Common myeloid progenitor, CD34-positive (primary cell): ENCODE data around the gene PLBD1.
A peak's percentile ranks its signal among the peaks of the same experiment; 100 is the strongest.

ENCODE experiments used
- CTCF ChIA-PET: fragments of 350-600 bp; sonication (Branson Sonifier 250); formaldehyde crosslinking; loops from one replicate; lab custom pipeline; 2021; ENCODE audit warnings: antibody characterized with exemption; lab: Charles Lee
- POLR2A ChIA-PET: fragments of 350-600 bp; sonication (Branson Sonifier 250); formaldehyde crosslinking; loops from one replicate; lab custom pipeline; 2021; ENCODE audit warnings: antibody characterized with exemption; lab: Charles Lee
- DNase-seq, 3 donors: peaks; one replicate each; pipeline versions ENCODE4 v3.0.0 to v3.0.0-alpha.2; 2013
- H3K27ac ChIP-seq, 2 experiments: 1 replicate in 1 of 2; 2 replicates in 1 of 2; pipeline ENCODE4 v1.7.0; 2013; ENCODE audit warnings: inconsistent platforms in 2 of 2, low read length in 2 of 2, mild to moderate bottlenecking in 2 of 2, low read depth in 1 of 2, moderate library complexity in 1 of 2; ENCODE audit not compliant: severe bottlenecking in 2 of 2, insufficient read depth in 1 of 2, poor library complexity in 1 of 2
- H3K27me3 ChIP-seq, 5 experiments: replicated peaks in 2 of 5; 1 replicate in 3 of 5; 2 replicates in 2 of 5; pipeline versions ENCODE4 v1.6.1 to v1.7.0; 2013; ENCODE audit warnings: low read length in 4 of 5, mild to moderate bottlenecking in 2 of 5, moderate library complexity in 2 of 5, inconsistent platforms in 1 of 5; ENCODE audit not compliant: insufficient read depth in 5 of 5, control insufficient read depth in 4 of 5
- H3K36me3 ChIP-seq, 4 experiments: 1 replicate in 2 of 4; 2 replicates in 2 of 4; pipeline versions ENCODE4 v1.6.1 to v1.7.0; 2013; ENCODE audit warnings: low read length in 3 of 4, control low read depth in 1 of 4, mild to moderate bottlenecking in 1 of 4; ENCODE audit not compliant: control insufficient read depth in 4 of 4, insufficient read depth in 4 of 4
- H3K4me1 ChIP-seq, 4 experiments: 1 replicate in 3 of 4; 2 replicates in 1 of 4; pipeline versions ENCODE4 v1.6.1 to v1.7.1; 2013; ENCODE audit warnings: low read length in 3 of 4, mild to moderate bottlenecking in 3 of 4, control low read depth in 1 of 4, inconsistent platforms in 1 of 4, moderate library complexity in 1 of 4; ENCODE audit not compliant: control insufficient read depth in 4 of 4, insufficient read depth in 4 of 4; ENCODE audit errors: control extremely low read depth in 1 of 4
- H3K4me3 ChIP-seq, 7 experiments: 1 replicate in 4 of 7; 2 replicates in 3 of 7; pipeline versions ENCODE4 v1.5.1 to v1.7.0; 2013; ENCODE audit warnings: mild to moderate bottlenecking in 7 of 7, low read length in 6 of 7, moderate library complexity in 6 of 7, inconsistent platforms in 2 of 7, low read depth in 2 of 7, control low read depth in 1 of 7; ENCODE audit not compliant: insufficient read depth in 4 of 7, control insufficient read depth in 1 of 7; ENCODE audit errors: extremely low read depth in 1 of 7
- H3K9me3 ChIP-seq, 5 experiments: 1 replicate in 4 of 5; 2 replicates in 1 of 5; pipeline versions ENCODE4 v1.6.1 to v1.7.1; 2013; ENCODE audit warnings: low read length in 4 of 5, mild to moderate bottlenecking in 2 of 5, inconsistent platforms in 1 of 5, low read depth in 1 of 5, moderate library complexity in 1 of 5; ENCODE audit not compliant: control insufficient read depth in 4 of 5, insufficient read depth in 2 of 5; ENCODE audit errors: control extremely low read depth in 1 of 5
- WGBS: methylation state at CpG from one replicate; pipeline ENCODE4 v1.1.5; 2013; ENCODE audit not compliant: insufficient coverage; 5-methylcytosine and 5-hydroxymethylcytosine counted together

Gene PLBD1

DNA sequence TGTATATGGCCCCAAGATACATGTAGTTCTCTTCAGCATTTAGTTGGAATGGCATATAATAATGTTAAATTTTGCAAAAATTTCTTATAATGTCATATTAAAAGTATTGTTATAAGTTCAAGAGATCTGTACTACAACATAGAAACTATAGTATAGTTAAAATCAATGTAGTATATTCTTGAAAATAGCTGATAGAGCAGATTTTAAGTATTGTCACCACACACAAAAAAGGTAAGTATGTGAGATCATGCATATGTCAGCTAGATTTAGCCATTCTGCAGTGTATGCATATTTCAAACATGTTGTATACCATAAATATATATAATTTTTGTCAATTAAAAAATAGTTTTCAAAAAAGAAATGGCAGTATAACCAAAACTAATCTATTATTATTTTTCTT, 86.5 kb downstream of the PLBD1 start:
- H3K27me3 ChIP-seq = no peaks in the 10 kb centered on the region
- peaks cover 0 to 2% (median 0%) of the 10 kb centered on the region in 5 experiments for H3K9me3 ChIP-seq
- CTCF ChIA-PET = interaction anchor here (1.0 to 2.0 kb wide), 4 partner anchors 11 to 243 kb away, joined by 3 to 4 read pairs (median 4); partner anchors contain the start of gene ATF7IP
- H3K4me3 ChIP-seq = no peak overlapping the region
- no peaks in the 10 kb centered on the region for H3K4me1 ChIP-seq
- no peak for DNase-seq
- no peak overlapping the region for H3K27ac ChIP-seq
- H3K36me3 ChIP-seq = peaks cover 30 to 94% (median 50%) of the 10 kb centered on the region in 4 experiments
- POLR2A ChIA-PET = no interaction called here

DNA sequence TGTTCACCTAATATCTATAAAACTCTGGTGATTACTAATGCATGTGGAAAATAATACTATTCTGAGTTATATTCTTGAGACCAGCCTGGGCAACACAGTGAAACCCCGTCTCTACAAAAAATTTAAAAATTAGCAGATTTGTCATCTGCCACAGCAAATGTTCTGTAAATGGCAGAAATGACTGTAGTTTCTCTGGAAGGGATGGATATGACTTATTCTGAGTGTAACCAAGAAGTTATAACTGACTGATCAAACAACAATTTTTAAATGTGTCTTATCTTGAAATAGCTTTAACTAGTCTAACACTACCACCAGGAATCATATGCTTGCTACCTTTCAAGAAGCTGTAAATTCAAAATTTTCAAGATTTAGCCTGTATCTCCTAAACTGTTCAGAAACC, 88.7 kb downstream of the PLBD1 start:
- Histone ChIP-seq H3K4me1 (no peaks in the 10 kb centered on the region), H3K36me3 (peaks cover 26 to 93% (median 48%) of the 10 kb centered on the region in 4 experiments), H3K4me3 (no peak overlapping the region), H3K27ac (no peak overlapping the region), H3K27me3 (no peaks in the 10 kb centered on the region), H3K9me3 (peaks cover 5 to 20% (median 11%) of the 10 kb centered on the region in 5 experiments)
- CTCF ChIA-PET = interaction anchor here (1.3 to 2.0 kb wide), 2 partner anchors 28 to 114 kb away, joined by 3 to 4 read pairs; partner anchors contain the start of gene ATF7IP
- POLR2A ChIA-PET = no interaction called here
- DNase-seq = no peak
- no CpG with 5 or more reads among the region's 1 CpG for WGBS

DNA sequence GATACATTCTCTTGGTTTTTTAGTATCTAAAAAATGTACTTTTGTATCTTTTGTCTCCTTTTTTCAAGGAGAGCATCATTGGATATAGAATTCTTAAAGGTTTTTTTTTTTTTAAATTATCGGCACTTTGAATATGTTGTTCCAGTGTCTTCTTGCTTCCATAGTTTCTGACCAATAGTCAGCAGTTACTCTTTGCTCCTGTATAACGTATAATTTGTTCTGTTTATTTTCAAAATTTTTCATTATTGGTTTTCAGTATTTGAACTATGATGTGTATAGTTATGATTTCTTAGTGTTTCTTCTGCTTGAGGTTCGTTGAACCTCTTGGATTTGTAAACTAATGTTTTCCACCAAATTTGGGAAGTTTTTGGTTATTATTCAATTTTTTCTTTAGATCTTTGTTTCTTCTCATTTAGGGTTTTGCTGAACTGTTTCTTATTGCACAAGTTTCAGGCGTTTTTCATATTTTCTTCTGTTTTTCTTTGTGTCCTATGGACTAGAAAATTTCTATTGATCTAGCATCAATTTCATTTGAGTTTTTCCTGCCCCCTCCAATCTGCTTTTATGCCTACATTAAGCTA, 93.9 kb downstream of the PLBD1 start:
- Histone ChIP-seq H3K27ac (no peak overlapping the region), H3K4me3 (no peak overlapping the region), H3K27me3 (no peaks in the 10 kb centered on the region), H3K9me3 (peaks cover 17 to 59% (median 27%) of the 10 kb centered on the region in 5 experiments), H3K36me3 (peaks cover 31 to 94% (median 41%) of the 10 kb centered on the region in 4 experiments), H3K4me1 (no peaks in the 10 kb centered on the region)
- DNase-seq = peak; percentile 28 to 74 (median 56)
- ChIA-PET CTCF (no interaction called here), POLR2A (no interaction called here)
- 100% methylated on average over 1 of the region's 4 CpGs for WGBS

DNA sequence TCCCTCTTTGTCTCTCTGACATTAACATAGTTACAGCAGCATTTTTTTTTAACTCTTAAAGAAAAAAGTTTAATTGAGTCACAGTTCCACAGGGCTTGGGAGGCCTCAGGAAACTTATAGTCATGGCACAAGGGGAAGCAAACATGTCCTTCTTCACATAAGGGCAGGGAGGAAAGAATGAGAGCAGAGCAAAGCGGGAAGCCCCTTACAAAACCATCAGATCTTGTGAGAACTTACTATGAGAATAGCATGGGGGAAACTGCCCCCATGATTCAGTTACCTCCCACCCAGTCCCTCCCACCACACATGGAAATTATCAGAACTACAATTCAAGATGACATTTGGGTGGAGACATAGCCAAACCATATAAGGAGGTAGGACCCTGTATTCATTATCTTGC, 96.2 kb downstream of the PLBD1 start:
- no peak overlapping the region for H3K27ac ChIP-seq
- H3K4me3 ChIP-seq = no peak overlapping the region
- no peaks in the 10 kb centered on the region for H3K4me1 ChIP-seq
- CTCF ChIA-PET = no interaction called here
- H3K9me3 ChIP-seq = peaks cover 17 to 59% (median 27%) of the 10 kb centered on the region in 5 experiments
- peaks cover 25 to 94% (median 43%) of the 10 kb centered on the region in 4 experiments for H3K36me3 ChIP-seq
- no peak for DNase-seq
- POLR2A ChIA-PET = no interaction called here
- no CpG with 5 or more reads among the region's 1 CpG for WGBS
- H3K27me3 ChIP-seq = no peaks in the 10 kb centered on the region

DNA sequence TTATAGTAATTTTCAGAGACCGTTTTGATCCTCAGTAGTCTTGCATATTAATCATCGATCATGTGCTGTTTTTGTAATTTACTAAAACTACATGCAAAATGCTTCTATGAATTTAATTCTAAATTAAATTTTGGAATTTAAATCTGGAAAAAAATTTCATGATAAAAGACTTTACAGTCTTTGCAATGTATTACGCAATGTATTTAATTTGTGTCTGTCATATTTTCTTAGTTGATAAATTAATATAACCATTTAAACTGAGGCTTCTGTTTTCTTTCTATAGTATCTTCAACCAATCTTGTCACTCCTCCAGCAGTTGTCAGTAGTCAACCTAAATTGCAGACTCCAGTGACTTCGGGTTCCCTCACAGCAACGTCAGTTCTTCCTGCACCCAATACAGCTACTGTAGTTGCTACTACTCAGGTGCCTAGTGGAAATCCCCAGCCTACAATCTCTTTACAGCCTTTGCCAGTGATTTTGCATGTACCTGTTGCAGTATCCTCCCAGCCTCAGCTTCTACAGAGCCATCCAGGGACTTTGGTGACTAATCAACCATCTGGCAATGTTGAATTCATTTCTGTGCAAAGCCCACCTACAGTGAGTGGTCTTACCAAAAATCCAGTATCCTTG, 107.4 kb downstream of the PLBD1 start:
- whole genome bisulfite sequencing = 91% methylated on average over 2 of the region's 5 CpGs

DNA sequence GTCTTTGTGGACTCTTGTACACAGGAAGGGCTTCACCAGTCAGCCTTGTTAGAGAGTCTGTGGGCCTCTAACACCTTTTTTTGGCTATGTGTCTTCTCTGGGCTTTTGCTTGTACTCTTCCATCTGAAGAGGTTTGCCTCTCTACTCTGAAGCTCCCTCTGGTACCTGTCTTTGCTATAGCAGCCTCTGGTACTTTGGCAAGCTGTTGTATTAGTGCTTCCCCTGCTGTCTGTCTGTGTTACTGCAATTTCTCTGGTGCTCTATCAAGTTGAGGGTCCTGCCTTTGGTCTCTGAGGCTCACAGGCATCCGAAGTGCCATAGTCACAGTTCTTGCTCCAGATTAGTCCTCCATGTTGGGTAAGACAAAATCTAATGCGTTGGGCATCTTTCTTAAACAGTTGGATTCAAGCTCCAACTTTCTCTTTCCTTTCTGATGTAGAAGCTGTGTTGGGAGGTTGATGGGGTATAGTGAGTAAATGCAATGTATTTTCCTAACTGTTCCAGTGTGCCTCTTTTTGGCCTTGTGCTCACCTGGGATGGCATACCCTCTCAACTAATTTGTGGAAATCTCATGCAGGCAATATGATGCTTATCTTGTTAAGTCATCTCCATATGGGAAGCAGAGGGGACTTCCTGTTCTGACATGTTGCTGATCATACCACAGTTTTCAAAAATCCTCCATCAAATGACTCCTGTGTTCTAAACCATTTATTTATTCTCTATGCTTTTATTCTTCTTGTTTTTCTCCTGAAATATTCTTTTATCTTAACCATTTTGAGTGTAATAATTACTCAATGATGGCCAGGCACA, 113.4 kb downstream of the PLBD1 start:
- ChIA-PET CTCF (interaction anchor here (0.7 to 6.1 kb wide), 26 partner anchors 9 to 269 kb away, joined by 3 to 56 read pairs (median 4); partner anchors contain the start of gene ATF7IP), POLR2A (no interaction called here)
- DNase-seq = peak; percentile 79 to 87 (median 83)
- H3K27ac ChIP-seq = no peak overlapping the region
- H3K4me1 ChIP-seq = peaks cover 0 to 6% (median 0%) of the 10 kb centered on the region in 4 experiments
- 100% methylated on average over 1 of the region's 2 CpGs for WGBS
- no peaks in the 10 kb centered on the region for H3K9me3 ChIP-seq
- H3K36me3 ChIP-seq = peaks cover 16 to 66% (median 28%) of the 10 kb centered on the region in 4 experiments
- H3K27me3 ChIP-seq = no peaks in the 10 kb centered on the region
- H3K4me3 ChIP-seq = no peak overlapping the region

More for the DNA sequence above, 107.4 kb downstream of the PLBD1 start:
- peaks cover 20 to 63% (median 32%) of the 10 kb centered on the region in 4 experiments for H3K36me3 ChIP-seq
- no peaks in the 10 kb centered on the region for H3K27me3 ChIP-seq
- DNase-seq = no peak
- no peaks in the 10 kb centered on the region for H3K9me3 ChIP-seq
- no peak overlapping the region for H3K4me3 ChIP-seq
- ChIA-PET POLR2A (no interaction called here), CTCF (no interaction called here)
- no peaks in the 10 kb centered on the region for H3K4me1 ChIP-seq
- no peak overlapping the region for H3K27ac ChIP-seq
